ENCODE data around the gene SCGB1C1. TPM values are rescaled to one million over a fixed set of nuclear protein-coding genes. Genes with fewer than 3 reads are reported as not detected.

Gene SCGB1C1
- total RNA-seq, 4 donors from 2014 or later = not detected

DNA sequence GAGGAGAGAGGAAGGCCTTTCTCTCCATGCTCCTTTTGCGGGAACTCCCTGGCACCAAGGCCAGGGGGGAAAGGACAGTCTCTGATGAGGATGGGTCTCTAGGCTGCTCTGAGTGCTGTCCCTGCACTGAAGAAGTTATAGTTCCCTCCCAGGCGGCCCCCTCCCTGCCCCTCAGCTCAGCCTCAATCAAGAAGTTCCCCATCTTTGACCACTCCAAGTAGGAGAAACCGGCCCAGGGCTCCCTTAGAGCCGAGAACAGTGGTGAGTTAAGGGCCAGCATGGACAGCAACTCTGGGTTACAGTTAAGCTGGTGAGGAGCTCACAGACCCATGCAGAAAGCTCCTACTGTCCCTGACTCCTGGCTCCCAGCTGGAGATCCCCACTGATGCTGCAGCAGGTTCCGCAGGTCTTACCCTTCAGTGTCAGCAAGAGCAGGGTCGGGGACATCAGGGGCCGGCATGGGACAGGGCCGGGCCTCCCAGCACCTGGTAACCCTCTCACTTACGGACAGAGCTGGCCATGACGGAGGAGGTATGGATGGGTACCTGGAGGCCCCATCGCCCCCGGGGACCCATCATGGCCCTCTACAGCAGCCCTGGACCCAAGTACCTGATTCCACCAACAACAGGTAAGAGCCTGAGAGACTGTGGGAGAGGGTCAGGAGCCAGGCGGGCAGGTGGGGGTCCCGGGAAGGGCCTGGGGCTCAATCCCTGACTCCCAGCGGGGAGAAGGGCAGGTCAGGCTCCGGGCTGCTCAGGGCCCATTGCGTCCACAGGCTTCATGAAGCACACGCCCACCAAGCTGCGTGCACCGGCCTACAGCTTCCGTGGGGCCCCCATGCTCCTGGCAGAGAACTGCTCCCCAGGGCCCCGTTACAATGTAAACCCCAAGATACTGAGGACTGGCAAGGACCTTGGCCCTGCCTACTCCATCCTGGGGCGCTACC, 4.2 kb downstream of the SCGB1C1 start:
- no peaks in the 10 kb centered on the region for H3K9me3 ChIP-seq
- H3K4me3 ChIP-seq = no peak overlapping the region
- no peak overlapping the region for H3K27ac ChIP-seq
- DNase-seq (ENCODE audit: low spot score in 2 of 2) = no peak
- H3K36me3 ChIP-seq = peaks cover 0 to 24% (median 3%) of the 10 kb centered on the region in 3 donors
- no peaks in the 10 kb centered on the region for H3K27me3 ChIP-seq
- WGBS, 2 donors = 63 to 76% methylated on average over 10 to 23 of the region's 23 CpGs
- peaks cover 0 to 4% (median 0%) of the 10 kb centered on the region in 4 donors for H3K4me1 ChIP-seq
- TF ChIP-seq EP300 (IDR thresholded peaks at IDR 0.05) (no peak), CTCF (IDR thresholded peaks at IDR 0.05) (no peak), POLR2A (IDR thresholded peaks at IDR 0.05) (no peak)

- H3K36me3 ChIP-seq = peaks cover 0 to 30% (median 3%) of the 10 kb centered on the region in 3 donors
- H3K4me1 ChIP-seq = peaks cover 0 to 11% (median 0%) of the 10 kb centered on the region in 4 donors
- no peak overlapping the region for H3K27ac ChIP-seq
- TF ChIP-seq POLR2A (IDR thresholded peaks at IDR 0.05) (no peak), EP300 (IDR thresholded peaks at IDR 0.05) (no peak), CTCF (IDR thresholded peaks at IDR 0.05) (no peak)
- H3K27me3 ChIP-seq = no peaks in the 10 kb centered on the region
- DNase-seq (ENCODE audit: low spot score in 2 of 2) = no peak
- no peaks in the 10 kb centered on the region for H3K9me3 ChIP-seq
- 71 to 77% methylated on average over 9 of the region's 9 CpGs for WGBS, 2 donors
- H3K4me3 ChIP-seq = no peak overlapping the region
These were observed 4.9 kb downstream of the SCGB1C1 start for GRCh38 chr11:197741-198235.

GRCh38 chr11:198236-198806, 5.4 kb downstream of the SCGB1C1 start:
- TF ChIP-seq POLR2A (IDR thresholded peaks at IDR 0.05) (no peak), EP300 (IDR thresholded peaks at IDR 0.05) (no peak), CTCF (IDR thresholded peaks at IDR 0.05) (no peak)
- WGBS, 2 donors = 86 to 88% methylated on average over 14 to 19 of the region's 21 CpGs
- no peak overlapping the region for H3K4me3 ChIP-seq
- no peak for DNase-seq (ENCODE audit: low spot score in 2 of 2)
- no peaks in the 10 kb centered on the region for H3K27me3 ChIP-seq
- peaks cover 0 to 35% (median 3%) of the 10 kb centered on the region in 3 donors for H3K36me3 ChIP-seq
- peaks cover 0 to 16% (median 0%) of the 10 kb centered on the region in 4 donors for H3K4me1 ChIP-seq
- no peaks in the 10 kb centered on the region for H3K9me3 ChIP-seq
- H3K27ac ChIP-seq = no peak overlapping the region

DNA sequence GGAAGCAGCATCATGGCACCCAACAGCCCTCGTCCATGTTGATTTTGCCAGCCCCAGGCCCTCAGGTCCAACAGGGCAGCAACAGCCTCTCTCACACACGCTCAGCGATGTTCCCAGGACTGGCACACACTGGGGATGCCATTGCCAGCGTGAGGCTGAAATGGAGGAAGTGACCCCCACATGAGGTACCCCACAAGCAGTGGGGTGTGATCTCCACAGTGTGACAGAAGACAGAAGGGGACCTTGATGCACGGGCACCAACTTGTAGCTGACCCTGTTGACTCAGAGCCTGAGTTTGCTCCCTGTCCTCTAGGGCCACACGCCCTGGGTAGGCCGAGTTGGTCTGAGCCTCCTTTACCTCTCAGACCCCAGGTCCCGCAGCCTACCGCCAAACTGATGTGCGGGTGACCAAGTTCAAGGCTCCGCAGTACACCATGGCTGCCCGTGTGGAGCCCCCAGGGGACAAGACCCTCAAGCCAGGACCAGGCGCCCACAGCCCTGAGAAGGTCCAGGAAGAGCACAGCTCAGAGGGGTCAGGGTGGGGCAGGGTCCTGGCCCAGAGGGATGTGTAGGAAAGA, 6.2 kb downstream of the SCGB1C1 start:
- TF ChIP-seq POLR2A (IDR thresholded peaks at IDR 0.05) (no peak), EP300 (IDR thresholded peaks at IDR 0.05) (no peak), CTCF (IDR thresholded peaks at IDR 0.05) (no peak)
- DNase-seq (ENCODE audit: low spot score in 2 of 2) = no peak

More for the DNA sequence above, 6.2 kb downstream of the SCGB1C1 start:
- H3K27me3 ChIP-seq = no peaks in the 10 kb centered on the region
- no peaks in the 10 kb centered on the region for H3K9me3 ChIP-seq
- H3K36me3 ChIP-seq = peaks cover 0 to 43% (median 3%) of the 10 kb centered on the region in 3 donors
- no peak overlapping the region for H3K27ac ChIP-seq
- peaks cover 0 to 24% (median 0%) of the 10 kb centered on the region in 4 donors for H3K4me1 ChIP-seq
- H3K4me3 ChIP-seq = no peak overlapping the region
- 68 to 79% methylated on average over 9 to 12 of the region's 13 CpGs for WGBS, 2 donors

Data from tibial nerve (tissue), 4 donors.